Effector CD8-positive, alpha-beta T cell (primary cell): ENCODE data around the gene TMEM53.
A peak's percentile ranks its signal among the peaks of the same experiment; 100 is the strongest.

Experiments
- DNase-seq: peaks from one replicate; lab custom pipeline; 2025; lab: John Stamatoyannopoulos, UW

The TMEM53 gene

GRCh38 chr1:44647896-44648295 lies 26.4 kb downstream of the TMEM53 start:
- no peak for DNase-seq

DNA sequence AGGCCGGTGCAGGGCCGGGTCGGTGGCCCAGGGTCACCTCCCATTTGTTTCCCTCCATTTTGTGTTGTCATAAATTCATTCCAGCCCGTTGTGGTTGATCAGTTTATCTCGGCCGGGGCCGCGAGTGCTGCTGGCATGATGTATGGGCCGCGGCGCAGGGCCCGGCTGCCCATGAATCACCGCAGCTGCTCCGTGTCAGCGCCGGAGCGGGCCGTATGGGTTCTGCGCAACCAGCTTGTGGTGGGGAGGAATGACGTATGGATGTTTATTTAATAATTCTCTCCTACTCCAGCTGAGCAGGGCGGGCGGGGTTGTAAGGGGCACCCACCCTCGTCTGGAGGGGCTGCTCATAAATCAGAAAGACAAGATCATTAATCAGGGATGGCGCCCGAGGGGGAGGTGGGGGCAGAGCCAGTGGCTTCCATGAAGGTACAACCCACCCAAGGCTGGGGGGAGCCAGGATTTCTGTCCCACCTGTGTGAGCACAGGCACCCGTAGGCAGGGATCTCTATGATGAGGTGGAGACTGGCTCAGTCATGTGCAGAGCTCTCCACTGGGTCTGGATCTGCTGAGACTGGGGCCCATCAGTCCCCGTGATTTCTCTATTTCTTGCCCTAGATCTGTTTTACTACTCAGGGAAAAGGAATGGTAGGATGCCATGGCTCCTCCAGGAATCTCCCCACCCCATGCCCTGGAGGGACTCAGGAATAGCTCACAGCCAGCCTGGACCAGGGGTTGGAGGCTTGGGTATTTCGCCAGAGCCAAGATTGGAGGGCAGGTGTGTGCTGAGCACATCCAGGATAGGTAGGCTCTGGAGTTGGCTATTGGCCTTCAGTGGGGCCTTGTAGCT lies 27.8 kb downstream of the TMEM53 start:
- no peak for DNase-seq

- DNase-seq, result no peak
These were observed 28.6 kb downstream of the TMEM53 start for GRCh38 chr1:44645476-44646244.

DNA sequence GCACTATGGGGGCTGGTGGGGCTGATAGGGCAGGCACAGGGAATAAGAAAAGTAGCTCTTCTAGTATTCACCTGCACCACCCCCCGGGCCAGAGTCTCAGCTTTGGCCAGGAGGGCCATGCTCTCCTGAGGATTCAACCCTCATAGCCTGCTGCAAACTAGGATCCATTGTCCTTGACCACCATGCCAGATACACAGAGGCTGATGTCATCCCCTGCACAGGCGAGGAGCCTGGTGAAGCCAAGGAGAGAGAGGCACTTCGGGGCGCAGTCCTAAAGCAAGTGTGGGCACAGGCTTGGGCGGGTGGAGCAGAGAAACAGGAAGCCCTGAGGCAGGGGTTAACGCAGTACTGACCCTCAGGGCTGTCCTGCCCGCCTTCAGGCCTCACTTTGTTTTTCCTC lies 29.5 kb downstream of the TMEM53 start:
- no peak for DNase-seq

DNA sequence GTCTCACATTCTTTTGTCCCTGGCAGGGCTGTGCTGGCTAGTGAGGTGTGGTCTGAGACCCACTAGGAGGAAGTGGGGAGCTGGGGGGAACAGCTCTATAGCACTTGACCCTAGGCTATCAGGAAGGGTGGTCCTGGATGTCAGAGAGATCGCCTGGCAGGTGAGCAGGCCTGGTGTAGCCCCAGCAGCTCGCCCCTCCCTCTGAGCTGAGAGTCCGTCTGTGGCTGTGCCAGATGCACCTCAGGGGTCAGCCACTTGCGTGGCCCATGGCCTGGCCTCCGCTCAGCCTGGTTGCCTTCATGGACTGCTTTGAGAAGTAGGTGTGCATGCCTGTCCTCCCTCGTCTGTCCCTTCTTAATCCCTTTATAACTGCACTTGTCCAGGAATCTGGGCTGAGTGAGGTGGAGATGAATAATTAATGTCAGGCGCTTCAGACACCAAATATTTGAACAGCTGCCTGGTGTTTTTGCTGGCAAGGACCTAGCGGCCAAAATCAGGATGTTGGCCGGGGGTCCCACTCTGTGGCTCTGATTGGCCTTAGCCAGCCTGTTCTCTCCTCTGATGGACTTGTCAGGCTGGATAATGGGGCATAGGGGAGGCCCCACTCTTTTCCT lies 30.5 kb downstream of the TMEM53 start:
- DNase-seq, result no peak

DNA sequence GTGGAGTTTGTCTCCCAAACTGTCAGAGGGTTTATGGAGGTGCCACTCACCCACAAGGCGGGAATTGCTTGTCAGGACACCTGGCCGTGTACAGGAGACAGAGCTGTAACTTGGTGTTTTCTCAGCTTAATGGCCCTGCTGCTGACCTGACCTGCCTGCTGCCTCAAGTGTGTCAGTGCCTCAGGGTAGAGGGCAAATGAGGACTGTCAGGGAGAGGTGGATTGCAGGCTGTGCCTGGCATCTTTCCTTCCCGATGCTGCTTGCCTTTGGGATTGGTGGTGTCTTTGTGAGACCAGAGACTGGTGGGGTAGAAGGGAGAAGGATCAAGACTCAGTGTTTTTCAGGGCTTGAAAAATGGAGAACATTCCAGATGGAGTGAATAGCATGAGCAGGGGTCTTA lies 31.4 kb downstream of the TMEM53 start:
- no peak for DNase-seq

DNA sequence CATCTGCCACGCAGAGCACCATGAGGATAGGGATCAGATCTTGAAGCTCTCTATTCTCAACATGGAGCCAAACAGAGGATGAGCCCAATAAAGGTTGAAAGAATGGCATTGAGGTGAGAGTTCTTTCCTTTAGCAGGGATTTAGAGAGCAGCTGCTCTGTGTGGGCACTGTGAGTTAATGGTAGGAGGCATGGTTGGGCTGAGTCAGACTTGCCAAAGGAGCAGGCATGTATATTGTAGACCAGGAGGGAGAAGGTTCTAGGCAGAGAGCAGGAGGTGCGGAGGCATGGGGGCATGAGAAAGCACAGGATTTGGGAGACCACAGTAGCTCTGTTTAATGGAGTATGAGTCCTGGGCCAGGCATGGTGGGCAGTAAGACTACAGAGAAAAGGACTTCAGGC lies 32.0 kb downstream of the TMEM53 start:
- no peak for DNase-seq

DNA sequence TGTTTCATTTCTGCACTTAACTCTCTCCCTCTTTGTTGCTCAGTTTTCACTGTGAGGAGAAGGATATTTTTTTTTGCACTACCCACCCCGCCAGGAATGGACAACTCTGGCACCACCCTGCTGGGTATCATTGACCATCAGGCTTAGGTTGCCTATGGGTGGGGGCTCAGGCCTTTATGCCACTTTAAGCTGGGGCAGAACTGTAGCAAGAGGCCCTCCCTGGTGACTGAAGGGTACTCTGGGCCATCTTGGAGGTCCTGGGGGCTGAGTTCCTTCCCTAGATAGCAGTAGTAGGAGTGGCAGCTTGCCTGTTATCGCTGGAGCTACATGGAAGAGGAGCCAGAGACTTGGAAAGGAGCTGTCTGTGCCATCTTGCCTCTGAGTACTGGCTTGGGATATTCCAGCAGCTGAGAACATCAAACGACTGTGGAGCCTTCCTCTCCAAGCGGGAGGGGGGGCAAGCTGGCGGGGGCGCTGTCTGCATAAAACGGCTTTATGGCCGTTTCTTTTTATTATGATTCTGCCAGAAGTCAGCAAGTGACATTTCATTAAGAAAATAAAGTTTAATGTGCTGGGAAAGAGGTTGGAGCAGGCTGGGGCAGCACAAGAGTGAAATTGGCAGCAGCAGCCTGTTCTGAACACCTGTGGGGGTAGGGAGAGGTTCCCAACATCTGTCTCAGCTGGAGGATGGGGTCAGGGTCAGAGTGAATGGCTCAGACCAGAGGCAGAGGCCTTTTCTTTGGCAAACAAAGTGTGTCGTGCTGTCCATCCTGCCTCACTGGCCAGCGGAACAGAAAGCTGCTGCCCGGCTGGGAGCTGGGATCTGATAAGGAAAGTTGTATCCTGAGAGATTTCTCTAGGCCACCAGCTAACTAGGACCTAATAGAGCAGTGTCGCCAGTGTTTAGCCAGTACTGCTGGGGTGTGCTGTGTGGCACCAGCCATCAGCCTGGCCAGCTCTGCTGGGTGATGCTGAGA lies 32.9 kb downstream of the TMEM53 start:
- DNase-seq, result no peak

- DNase-seq, result no peak
These were observed 34.0 kb downstream of the TMEM53 start for GRCh38 chr1:44640200-44640853.

GRCh38 chr1:44637702-44638411 lies 36.4 kb downstream of the TMEM53 start:
- DNase-seq, result no peak

GRCh38 chr1:44636688-44637598 lies 37.3 kb downstream of the TMEM53 start:
- no peak for DNase-seq

DNA sequence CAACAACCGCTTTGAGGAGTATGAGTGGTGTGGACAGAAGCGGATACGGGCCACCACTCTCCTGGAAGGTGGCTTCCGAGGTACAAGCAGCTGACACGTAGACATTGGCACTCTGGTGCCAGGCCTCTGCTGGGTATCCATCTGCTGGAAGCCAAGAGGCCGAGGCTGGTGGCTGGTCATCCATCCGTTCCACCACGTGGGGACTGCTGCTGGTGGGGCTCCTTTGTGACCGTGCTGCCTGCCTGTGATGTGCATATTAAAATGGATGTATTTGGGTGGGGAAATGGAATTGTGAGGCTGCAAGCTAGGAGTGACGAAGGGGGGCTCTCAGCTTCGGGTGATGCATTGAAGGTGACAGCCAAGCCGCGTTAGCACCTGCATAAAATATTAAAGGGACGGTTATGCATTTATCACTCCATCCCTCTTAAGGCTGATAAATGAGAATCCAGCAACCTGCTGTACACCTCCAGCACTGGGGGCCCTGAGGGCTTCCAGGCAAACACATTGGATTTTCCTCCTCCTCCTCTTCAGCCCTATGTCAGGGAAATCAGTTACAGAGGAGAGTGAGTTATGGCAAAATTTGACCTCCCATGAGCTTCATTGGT lies 38.1 kb downstream of the TMEM53 start:
- no peak for DNase-seq

- no peak for DNase-seq
These were observed 38.8 kb downstream of the TMEM53 start for GRCh38 chr1:44635439-44635838.

DNA sequence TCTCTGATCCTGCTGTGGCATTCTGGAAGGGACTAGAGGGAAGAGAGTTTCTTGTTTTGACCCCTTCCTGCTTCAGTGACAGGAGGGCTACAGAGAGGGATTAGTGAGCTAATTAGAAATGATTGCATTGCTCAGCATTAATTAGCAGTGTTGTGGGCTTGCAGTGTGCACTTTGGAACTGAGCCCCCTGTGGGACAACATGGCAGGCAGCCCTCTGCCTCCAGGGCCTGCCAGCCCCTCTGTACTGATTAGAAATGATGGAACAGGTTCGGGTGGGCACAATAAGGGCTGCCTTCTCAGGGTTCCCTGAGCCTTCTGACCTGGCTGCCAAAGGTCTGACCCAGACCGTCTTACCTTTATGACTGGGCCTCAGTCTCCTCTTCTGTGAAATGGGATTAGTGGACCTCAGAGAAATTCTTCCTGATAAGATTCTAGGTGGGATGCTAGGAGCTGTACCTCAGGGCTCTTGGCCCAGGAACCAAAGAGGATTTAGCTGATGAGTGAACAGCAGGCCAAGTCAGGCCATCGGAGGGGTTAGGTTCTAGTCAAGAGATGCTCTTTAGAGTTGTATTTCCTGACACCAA lies 39.6 kb downstream of the TMEM53 start:
- no peak for DNase-seq

DNA sequence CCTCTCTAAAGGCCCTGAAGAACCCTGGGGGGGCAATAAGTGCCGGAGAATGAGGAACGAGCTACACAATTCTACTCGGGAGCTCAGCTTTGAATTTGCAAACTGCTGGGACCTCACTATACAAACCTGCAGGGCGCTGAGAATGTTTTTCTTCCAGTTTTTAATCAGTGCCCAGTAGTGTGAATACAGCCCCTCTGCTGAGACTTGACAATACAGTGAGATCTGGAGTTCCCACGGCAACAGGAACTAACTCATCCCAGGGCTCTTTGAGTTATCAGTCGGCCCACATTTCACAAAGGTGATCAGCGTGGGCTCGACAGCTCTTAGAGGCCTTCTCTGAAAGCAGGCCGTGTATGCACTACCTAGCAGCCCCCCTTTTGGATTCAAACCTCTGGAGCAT lies 41.7 kb downstream of the TMEM53 start:
- DNase-seq, result no peak

- peak; percentile 76 for DNase-seq
These were observed 42.4 kb downstream of the TMEM53 start for GRCh38 chr1:44631647-44632539.

DNA sequence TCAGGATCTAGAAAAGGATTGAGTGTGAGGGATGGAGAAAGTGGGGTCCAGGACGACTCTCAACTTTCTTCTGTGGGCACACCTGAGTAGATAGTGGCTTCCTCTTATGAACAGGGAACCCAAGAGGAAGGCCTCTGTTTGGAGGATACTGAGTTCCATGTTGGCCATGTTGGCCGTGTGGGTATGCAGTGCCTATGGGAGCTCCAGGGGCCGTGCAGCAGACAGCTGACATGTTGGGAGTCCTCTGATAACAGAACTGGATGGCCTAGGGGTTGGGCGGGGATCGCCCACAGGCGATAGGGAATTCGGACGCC lies 43.0 kb downstream of the TMEM53 start:
- DNase-seq, result no peak

DNA sequence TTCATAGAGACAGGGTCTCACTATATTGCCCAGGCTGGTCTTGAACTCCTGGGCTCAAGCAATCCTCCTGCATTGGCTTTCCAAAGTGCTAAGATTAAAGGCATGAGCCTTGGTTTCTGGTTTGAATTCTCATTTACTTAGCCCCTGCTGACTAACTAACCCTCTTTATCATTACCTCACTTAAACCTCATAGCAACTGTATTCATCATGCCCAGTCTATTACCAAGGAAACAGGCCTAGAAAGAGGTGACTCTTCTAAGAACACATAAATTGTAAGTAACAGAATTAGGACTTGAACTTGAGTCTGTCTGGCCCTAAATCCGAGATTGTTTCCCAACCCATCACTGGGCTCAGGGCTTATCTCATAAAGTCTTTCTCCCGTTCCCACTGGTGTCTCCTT lies 44.2 kb downstream of the TMEM53 start:
- no peak for DNase-seq
